ENCODE results near the gene GALK1. TPM values are rescaled to one million over a fixed set of nuclear protein-coding genes. Genes with fewer than 3 reads are reported as not detected.
"Not testable (repeated sequence)": the region's sequence is repeated elsewhere in the genome, so short reads cannot be mapped to it uniquely, and the experiment has no call there.

GALK1 gene
- total RNA-seq, 2 experiments from 2014 or later = 33.2 to 33.6 TPM

DNA sequence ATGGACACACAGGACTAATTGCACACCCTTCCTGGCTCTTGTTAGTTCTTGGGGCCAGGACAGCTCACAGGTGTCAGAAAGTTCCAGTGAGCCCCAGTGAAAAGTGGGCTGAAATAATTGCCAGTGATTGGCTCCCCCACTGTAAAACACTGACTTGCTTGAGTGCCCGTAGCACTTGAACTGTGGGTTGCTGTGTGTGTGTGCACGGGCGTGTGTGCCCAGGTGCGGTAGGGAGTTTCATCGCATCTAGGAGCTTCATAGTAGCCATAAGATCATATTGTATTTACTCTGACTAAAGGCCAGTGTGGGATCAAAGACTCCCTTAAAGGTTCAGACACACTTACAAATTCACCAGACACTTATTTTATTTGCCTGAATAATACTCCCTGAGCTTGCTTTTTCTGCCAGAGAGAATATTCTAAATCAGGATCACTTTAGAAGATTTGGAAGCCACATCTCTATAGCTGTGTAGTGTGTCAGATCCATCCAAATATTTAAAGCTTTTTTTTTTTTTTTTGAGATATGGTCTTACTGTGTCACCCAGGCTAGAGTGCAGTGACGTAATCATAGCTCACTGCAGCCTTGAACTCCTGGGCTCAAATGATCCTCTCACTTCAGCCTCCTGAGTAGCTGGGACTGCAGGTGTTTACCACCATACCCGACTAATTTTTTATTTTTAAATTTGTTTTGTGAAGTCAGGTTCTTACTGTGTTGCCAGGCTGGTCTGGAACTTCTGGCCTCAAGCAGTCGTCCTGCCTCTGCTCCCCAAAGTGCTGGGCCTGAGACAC, 31.0 kb upstream of the GALK1 start:
- no peak for DNase-seq
- Mint-ChIP-seq H3K36me3 (peaks cover 6% of the 10 kb centered on the region), H3K4me1 (peaks cover 24% of the 10 kb centered on the region), H3K27ac (no peak overlapping the region), H3K27me3 (no peaks in the 10 kb centered on the region), H3K4me3 (no peak overlapping the region), H3K9me3 (no peaks in the 10 kb centered on the region)

DNA sequence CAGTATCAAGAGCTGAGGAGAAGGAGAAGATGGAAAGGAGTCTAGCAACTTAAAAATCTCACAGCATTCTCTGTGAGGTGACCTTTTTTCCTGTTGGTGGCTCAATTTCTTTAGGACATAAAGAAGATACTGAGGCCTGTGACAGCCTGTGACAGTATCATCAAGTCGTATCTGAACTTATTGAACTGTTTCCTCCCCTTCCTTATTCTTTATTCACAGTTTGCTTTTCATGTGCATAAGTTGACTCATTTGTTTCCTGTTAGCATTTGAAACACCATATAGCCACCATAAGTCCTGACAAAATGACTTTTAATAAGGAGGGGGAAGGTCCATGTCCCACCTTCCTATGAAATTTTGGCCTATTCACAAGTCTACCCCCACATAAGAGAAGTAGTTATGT, 28.5 kb upstream of the GALK1 start:
- Mint-ChIP-seq H3K27me3 (no peaks in the 10 kb centered on the region), H3K4me3 (no peak overlapping the region), H3K36me3 (peaks cover 6% of the 10 kb centered on the region)

DNA sequence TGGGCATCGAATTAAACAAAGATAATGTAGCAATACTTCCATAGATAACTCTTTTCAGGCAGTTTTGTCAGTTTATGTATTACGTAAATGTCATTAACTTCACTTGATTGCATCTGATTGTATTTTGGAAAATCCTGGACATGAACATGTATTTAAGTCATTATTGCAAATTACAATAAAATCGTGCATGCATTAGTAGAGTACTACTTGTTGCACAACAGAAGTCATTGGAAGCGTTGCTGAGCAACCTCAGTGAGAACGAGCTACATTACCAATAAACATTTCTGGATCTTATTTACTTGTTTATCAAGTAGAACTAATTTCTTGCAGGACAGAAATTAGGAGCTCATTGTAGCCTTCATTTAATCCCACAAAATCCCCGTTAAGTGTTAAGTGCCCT, 26.3 kb upstream of the GALK1 start:
- Mint-ChIP-seq H3K9me3 (no peaks in the 10 kb centered on the region), H3K4me1 (peaks cover 35% of the 10 kb centered on the region), H3K27me3 (no peaks in the 10 kb centered on the region), H3K4me3 (no peak overlapping the region), H3K27ac (no peak overlapping the region), H3K36me3 (peaks cover 8% of the 10 kb centered on the region)
- no peak for DNase-seq

More for the DNA sequence above, 28.5 kb upstream of the GALK1 start:
- Mint-ChIP-seq H3K27ac (peak overlapping the region; percentile 42), H3K9me3 (no peaks in the 10 kb centered on the region), H3K4me1 (peaks cover 26% of the 10 kb centered on the region)
- no peak for DNase-seq

DNA sequence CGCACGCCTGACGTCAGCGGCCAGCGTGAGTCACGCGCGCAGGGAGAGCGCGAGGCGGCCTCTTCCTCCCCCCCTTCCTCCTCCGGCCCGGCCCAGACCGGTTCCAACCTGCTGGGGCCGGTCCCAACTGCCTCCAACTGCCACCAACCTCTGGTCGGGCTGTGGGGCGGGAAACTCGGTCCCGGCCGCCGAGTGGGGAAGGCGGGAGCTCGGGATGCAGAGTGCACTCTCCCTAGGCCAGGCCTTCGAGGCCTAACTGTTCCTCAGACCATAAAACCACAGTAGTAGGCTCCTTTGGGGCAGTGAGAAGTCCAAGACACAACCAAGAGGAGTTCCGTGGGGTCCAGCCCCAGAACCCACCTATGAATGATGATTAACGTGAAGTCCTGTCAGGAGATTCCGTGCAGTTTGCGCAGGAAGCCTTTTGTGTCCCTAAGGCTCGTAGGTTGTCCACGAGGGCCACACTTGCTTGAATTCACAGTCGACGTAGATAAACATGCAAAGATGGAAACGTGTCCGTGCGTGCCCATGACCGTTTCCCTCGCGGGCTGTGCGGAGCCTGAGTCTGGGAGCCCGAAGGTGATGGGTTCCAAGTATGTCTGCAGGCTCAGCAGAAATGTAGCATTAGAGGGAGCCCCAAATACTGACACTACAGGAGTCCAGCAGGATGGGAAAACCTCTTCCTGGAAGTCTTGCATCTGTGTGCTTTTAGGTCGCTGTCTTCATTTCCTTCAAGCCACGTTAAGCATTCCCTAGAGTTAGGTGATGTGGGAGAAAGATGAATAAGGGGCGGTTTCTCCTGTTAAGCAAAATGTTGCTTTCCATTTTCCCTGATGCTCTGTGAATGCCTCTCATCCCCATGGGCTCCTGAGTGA, 20.3 kb upstream of the GALK1 start:
- Mint-ChIP-seq H3K27me3 (no peaks in the 10 kb centered on the region), H3K36me3 (peaks cover 3% of the 10 kb centered on the region), H3K9me3 (peaks cover 1% of the 10 kb centered on the region), H3K27ac (peak overlapping the region; percentile 99), H3K4me1 (peaks cover 37% of the 10 kb centered on the region), H3K4me3 (peak overlapping the region; percentile 88)
- DNase-seq = peak; percentile 90

DNA sequence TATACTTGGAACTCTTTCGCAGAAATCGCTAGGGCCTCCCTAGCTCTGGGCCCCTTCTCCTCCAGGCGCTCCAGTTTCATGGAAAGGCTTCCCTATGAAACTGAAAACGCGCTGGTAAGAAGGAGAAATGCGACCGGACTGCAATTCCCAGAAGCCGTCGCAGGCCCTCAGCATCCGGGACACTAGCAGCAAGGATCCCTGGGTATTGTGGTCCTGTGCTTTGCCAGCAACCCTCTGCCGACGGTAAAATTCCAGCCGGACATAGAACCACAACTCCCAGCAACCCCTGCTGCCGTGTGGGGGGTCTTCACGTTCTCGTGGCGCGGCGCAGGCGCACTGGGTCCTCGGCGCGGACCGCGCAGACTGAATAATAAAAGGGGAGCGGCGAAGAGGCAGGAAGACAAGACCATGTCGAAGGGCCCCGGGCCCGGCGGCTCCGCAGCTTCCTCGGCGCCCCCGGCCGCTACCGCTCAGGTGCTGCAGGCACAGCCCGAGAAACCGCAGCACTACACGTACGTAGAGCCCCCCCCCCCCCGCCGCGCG, 19.6 kb upstream of the GALK1 start, which contains the start of gene UNK:
Gene UNK (plus strand): TSS at position 334 of the 543 bp plus-strand sequence. CDS start 75 bp downstream, at position 409.
- Mint-ChIP-seq H3K4me3 (peak within 1 kb of the TSS; percentile 88), H3K36me3 (peaks cover 4% of the 10 kb centered on the region), H3K27me3 (peaks cover 5% of the 10 kb centered on the region), H3K4me1 (peaks cover 44% of the 10 kb centered on the region), H3K9me3 (peaks cover 1% of the 10 kb centered on the region), H3K27ac (peak within 1 kb of the TSS; percentile 99)
- peak; percentile 95 for DNase-seq

DNA sequence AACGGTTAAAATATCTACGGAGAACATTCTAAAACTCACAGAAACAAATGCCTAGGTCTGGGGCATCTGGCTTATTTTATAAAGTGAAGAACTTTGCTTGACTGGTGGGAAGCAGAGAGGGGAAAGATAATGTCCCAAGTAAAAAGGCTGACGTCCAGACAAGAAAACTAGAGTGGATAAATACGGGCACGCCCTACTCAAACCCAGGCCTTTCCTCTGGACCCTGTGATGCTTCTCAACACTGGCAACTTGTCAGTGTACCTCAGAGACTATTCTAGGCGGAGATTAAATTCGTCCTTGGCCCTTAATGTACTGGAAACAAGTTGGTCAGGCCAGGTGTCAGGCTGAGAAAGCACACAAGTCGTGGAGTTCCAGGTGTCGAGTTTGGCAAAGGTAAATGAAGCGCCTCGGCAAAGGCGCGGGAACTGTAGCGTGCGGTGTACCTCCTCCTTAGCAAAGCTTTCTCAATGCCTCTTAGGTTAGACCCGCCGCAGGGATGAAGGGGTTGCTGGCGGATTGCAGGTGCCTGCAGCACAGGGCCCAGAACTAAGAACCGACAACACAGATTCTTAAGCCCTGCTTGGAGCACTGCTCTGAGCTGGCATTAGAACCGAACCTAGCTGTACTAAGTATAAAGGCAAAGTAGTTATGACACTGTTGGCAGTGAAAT, 18.9 kb upstream of the GALK1 start:
- peaks cover 6% of the 10 kb centered on the region for H3K36me3 Mint-ChIP-seq
- H3K27me3 Mint-ChIP-seq = peaks cover 6% of the 10 kb centered on the region
- peak overlapping the region; percentile 88 for H3K4me3 Mint-ChIP-seq
- H3K4me1 Mint-ChIP-seq = peaks cover 44% of the 10 kb centered on the region
- peak; percentile 25 for DNase-seq
- H3K27ac Mint-ChIP-seq = peak overlapping the region; percentile 99
- peaks cover 1% of the 10 kb centered on the region for H3K9me3 Mint-ChIP-seq

DNA sequence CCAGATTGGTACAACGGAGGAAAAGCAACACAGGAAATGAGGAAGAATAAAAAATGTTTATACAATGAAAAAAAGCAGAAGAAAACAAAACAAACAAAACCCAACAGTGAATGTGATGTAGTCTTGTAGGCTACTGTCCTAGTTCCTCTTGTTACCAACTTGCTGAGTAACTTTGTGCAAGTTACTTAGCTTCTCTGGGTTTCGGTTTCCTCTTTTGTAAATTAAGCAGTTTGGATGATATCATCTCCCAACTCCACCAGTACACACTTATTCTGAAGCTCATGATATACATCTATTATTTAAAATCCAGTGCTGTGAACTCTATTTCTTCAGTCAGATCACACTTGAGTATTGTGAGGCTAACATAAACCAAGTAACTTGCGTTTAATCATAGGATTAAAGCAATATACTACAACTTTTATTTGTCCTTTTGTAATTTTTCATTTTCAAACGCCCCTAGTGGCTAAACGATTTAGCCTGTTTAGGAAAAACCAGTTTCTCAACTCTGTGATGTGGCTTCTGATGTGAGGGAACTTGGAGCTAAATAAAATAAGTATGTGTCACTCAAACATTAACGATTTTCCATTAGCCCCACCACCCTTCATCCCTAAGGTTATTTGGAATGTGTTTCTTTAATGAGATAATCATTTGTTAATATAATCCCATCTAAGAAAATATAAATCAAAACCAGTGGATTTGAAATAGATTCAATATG, 18.2 kb upstream of the GALK1 start:
- peaks cover 1% of the 10 kb centered on the region for H3K9me3 Mint-ChIP-seq

DNA sequence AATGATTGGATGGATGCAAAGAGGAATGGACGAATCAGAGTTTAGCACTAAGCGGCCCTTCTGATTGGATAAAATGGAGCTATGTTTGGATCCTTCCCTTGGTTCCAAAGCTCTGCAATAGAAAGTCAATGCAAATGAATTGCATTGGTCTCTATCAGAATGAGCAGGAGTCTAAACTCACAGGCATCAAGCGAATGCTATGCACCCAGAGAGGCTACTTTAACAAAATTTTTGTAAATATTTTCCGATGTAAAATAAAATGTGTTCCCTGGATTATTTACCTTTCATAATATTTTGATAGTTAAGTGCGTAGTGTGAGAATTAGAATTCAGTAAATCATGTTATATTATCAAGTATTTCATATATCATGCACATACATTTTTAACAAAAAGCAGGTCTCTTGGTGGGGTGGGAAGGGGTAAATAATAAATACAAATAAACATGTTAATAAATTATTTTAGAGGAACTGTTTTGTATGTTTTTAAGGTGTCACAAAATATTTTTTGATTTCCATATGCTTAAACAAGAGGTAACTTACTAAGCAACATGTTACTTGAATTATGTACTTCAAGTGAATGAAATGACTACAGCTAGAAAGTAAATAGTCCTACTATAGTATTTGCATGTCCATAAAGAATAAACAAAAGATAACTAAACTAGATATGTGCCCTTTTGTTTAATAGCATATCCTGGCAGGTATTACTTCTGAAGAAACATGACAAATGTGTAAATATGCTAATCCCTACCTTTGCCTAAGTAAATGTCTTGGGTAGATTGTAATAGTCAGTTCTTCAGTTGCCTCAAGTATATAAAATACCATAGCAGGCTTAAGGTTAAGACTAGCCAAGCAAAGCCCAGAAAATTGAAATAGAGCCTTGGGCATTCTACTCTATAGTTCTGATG, 15.2 kb upstream of the GALK1 start:
- H3K27me3 Mint-ChIP-seq = peaks cover 6% of the 10 kb centered on the region
- peak overlapping the region; percentile 99 for H3K27ac Mint-ChIP-seq
- H3K36me3 Mint-ChIP-seq = peaks cover 38% of the 10 kb centered on the region
- H3K4me1 Mint-ChIP-seq = peaks cover 52% of the 10 kb centered on the region
- peak overlapping the region; percentile 92 for H3K4me3 Mint-ChIP-seq
- H3K9me3 Mint-ChIP-seq = peaks cover 1% of the 10 kb centered on the region
- DNase-seq = no peak

More for the DNA sequence above, 18.2 kb upstream of the GALK1 start:
- no peak for DNase-seq
- Mint-ChIP-seq H3K4me3 (peak overlapping the region; percentile 88), H3K36me3 (peaks cover 13% of the 10 kb centered on the region), H3K27ac (peak overlapping the region; percentile 99), H3K4me1 (peaks cover 44% of the 10 kb centered on the region), H3K27me3 (peaks cover 6% of the 10 kb centered on the region)

DNA sequence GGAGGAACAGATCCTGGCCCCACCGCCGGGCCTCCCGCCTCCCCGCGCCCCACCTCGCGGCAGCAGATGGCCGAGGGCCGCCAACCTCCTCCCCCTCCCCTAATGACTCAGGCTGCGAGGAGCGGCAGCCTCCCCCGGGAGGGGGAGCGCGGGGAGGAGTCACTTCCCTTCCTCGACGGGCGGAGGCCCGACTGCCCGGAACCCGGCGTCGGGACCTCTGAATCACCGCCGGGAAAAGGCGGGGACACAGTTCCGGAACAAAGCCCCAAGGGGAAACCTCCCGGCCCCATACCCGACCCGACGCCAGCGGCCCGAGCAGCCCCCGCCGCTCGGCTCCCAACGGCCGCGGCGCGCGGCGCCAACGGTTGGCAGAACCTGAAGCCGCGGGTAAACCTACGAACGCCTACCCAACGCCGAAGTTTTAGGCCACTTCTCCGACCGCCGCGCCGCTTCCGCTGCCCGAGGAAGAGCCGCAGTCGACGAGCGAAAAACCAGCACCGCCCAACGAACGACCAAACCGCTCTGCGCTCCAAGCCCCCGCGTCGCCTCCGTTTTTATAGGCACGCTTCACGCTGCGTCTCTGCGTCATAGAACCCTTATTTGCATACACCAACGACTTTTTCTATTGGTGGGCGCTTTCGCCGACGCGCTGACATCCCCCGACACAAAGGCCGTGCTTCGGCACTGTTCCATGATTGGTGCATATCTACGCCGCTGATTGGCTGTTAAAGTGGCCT, 14.4 kb upstream of the GALK1 start:
- DNase-seq = peak; percentile 91
- H3K9me3 Mint-ChIP-seq = peaks cover 1% of the 10 kb centered on the region
- H3K4me1 Mint-ChIP-seq = peaks cover 49% of the 10 kb centered on the region
- peaks cover 6% of the 10 kb centered on the region for H3K27me3 Mint-ChIP-seq
- H3K36me3 Mint-ChIP-seq = peaks cover 39% of the 10 kb centered on the region
- H3K27ac Mint-ChIP-seq = peak overlapping the region; percentile 99
- peak overlapping the region; percentile 92 for H3K4me3 Mint-ChIP-seq

DNA sequence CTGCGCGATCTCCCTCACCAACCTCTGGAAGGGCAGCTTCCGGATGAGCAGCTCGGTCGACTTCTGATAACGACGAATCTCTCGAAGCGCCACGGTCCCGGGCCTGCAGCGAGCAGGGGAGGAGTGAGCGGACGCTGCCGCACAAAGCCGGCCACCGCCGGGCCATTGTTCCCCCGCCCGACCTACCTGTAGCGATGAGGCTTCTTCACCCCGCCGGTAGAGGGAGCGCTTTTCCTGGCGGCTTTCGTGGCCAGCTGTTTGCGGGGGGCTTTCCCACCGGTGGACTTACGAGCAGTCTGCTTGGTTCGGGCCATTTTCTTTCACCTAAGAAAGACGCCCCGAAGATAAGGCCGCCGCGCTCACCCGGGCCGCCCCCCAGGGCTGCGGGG, 13.9 kb upstream of the GALK1 start:
- Mint-ChIP-seq H3K27me3 (peaks cover 6% of the 10 kb centered on the region), H3K36me3 (peaks cover 39% of the 10 kb centered on the region), H3K4me1 (peaks cover 46% of the 10 kb centered on the region), H3K27ac (peak overlapping the region; percentile 90), H3K9me3 (peaks cover 1% of the 10 kb centered on the region), H3K4me3 (peak overlapping the region; percentile 92)
- no peak for DNase-seq

DNA sequence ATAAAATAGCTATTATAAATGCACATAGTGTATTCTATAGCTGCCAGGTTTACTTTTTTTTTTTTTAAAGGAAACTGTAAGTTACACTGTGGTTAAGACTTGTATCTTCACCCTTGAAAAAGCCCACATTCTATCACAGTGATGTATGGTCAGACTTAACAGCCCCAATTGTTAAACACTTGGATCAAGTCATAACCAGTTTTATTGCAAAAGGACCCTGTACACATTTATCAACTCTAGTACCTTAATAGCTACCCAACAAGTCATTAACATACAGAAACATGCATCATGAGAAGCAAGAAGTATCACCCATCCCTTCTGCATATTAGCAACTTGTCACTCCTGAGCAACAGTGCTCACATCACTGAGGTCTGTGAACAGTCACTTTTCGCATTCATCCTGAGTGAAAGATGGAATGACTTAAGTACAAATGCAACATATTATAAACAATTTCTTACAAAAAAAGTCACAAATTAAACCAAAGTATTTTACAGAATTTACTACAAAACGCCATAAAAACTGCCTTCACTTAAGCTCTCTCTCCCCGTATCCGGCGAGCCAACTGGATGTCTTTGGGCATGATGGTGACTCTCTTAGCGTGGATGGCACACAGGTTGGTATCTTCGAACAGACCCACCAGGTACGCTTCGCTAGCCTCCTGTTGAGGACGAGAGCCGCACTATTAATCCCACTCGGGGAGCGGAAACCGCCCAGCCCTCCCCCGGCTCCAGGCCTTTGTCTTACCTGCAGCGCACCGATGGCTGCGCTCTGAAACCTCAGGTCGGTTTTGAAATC, 13.3 kb upstream of the GALK1 start:
- not testable (repeated sequence) for DNase-seq, H3K27me3 Mint-ChIP-seq, H3K9me3 Mint-ChIP-seq
- H3K4me3 Mint-ChIP-seq = peak overlapping the region; percentile 92
- H3K4me1 Mint-ChIP-seq = peaks cover 41% of the 10 kb centered on the region
- H3K27ac Mint-ChIP-seq = peak overlapping the region; percentile 90
- peaks cover 39% of the 10 kb centered on the region for H3K36me3 Mint-ChIP-seq

DNA sequence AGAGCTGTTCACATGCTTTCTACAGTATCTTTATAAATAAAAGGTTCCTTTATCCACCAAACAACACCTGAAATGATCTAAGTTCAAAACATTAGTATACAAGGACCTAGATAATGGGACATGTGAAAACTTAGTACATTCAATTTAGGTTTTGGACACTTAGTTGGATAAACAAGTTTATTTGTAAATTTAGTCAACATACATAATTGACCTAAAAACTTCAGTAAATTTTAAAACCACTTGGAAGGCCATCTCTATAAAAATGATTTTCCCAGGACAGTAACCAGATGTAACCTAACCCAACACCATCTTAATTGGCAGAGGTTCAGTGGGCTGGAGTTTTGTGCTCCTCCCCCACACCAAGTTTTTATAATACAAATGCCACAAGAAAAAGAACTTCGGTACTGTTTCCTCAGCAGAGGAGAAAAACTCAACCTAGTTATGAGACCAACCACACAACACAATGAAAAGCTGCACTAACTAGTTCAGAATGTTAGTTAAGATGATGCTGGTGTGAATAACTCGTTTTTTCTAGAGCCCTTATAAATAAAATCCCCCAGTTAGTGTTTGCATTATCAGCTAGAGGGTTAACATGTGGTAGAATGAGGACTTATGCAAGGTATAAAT, 12.4 kb upstream of the GALK1 start:
- Mint-ChIP-seq H3K27ac (peak overlapping the region; percentile 90), H3K4me3 (peak overlapping the region; percentile 92), H3K27me3 (peaks cover 6% of the 10 kb centered on the region), H3K4me1 (peaks cover 34% of the 10 kb centered on the region), H3K9me3 (no peaks in the 10 kb centered on the region), H3K36me3 (peaks cover 39% of the 10 kb centered on the region)
- DNase-seq = no peak
